GM20431 (cell line): ENCODE data around the gene TXLNB.
"Not testable (repeated sequence)": the region's sequence is repeated elsewhere in the genome, so short reads cannot be mapped to it uniquely, and the experiment has no call there.

ENCODE experiments used
- in situ Hi-C: fragments of 300-500 bp; cut with MseI, MboI; formaldehyde crosslinking; loops from one replicate; pipeline ENCODE4 v1.15.0; 2020; ENCODE audit warnings: low sequenced_read_pairs; ENCODE audit not compliant: unreplicated experiment

The TXLNB gene

GRCh38 chr6:139313229-139313628 is 21.4 kb upstream of the TXLNB start:
- in situ Hi-C loops, result no loop called here

- in situ Hi-C loops, result no loop called here
Observed at GRCh38 chr6:139311831-139312230, 20.0 kb upstream of the TXLNB start.

GRCh38 chr6:139308936-139309603 is 17.3 kb upstream of the TXLNB start:
- in situ Hi-C loops, result no loop called here

DNA sequence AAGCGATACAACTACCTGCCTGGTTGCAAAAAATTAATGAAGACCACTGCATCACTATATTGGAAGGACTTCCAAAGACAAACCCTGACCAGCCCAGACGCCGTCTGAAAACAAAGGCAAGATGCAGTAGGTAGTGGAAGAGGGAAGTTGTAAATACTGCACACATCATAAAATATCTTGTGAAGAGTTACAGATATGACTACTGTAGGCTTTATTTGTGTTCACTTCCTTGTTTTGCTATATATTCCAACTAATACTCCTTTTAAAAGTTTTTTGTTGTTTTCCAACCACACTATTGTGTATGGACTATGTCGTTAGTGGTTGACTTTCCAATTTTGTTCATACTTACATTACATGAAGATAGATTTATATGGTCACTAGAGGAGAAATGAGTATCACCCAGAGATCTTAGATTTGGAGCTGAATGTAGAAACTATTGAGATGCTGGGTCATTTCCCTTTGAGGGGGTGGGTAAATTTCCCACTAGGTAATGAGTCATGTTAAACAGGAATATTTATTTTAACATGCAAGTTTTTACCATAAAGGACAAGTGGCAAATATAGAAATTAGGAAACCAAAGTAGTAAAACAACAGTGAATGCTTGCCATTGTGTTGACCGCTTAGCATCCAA is 16.6 kb upstream of the TXLNB start:
- in situ Hi-C loops, result no loop called here

DNA sequence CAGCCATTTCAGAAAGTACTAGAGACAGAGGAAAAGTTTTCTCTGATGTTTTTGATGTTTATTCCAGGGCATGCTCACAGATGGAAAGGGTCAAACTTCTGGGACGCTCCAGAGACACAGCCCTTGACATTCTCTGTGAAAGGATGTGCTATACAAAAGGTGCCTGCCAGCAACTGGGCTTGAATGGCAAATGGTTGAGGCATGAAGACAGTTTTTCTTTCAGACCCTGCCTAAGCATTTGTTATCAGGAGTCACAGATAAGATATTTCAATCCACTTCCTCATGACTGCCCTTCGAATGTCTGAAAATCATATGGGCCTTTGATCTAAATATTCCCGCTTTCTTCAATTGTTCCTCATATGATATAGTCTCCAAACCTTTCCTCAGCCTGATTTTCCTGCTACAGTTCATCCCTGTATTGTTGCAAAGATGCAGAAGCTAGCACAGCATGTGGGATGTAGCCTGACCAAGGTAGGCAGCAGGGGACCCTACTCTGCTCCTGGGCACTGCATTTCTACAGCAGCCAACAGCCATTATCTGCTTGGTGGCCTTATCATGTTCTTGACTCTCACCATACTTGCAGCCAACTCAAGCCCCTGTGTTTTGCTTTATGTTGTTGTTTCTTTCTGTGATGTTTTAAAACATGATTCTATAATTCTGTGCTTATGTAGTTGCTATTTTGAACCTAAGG is 14.6 kb upstream of the TXLNB start:
- in situ Hi-C loops, result no loop called here

- in situ Hi-C loops, result no loop called here
Observed at GRCh38 chr6:139303185-139303584, 11.4 kb upstream of the TXLNB start.

- in situ Hi-C loops, result no loop called here
Observed at GRCh38 chr6:139297921-139298320, 6.1 kb upstream of the TXLNB start.

GRCh38 chr6:139296927-139297326 is 5.1 kb upstream of the TXLNB start:
- in situ Hi-C loops, result no loop called here

GRCh38 chr6:139295901-139296300 is 4.1 kb upstream of the TXLNB start:
- in situ Hi-C loops, result no loop called here

DNA sequence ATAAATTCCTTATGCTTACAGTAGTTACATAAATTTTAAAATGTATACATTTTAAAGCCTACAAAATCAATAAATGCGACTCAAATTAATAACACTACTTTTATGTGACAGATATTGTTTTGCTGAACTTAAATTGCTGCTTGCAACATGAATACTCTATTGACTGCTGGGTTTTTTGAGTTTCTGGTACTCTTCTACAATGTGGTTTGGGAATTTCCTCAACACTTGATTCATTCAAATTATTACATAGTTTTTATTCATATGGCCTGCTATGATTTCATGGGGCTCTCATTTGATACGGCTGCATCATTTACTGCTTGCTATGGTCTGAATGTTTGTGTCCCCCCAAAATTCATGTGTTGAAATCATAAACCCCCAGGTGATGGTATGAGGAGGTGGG is 2.3 kb upstream of the TXLNB start:
- in situ Hi-C loops, result no loop called here

- in situ Hi-C loops, result not testable (repeated sequence)
Observed at GRCh38 chr6:139293230-139293629, 1.4 kb upstream of the TXLNB start.

DNA sequence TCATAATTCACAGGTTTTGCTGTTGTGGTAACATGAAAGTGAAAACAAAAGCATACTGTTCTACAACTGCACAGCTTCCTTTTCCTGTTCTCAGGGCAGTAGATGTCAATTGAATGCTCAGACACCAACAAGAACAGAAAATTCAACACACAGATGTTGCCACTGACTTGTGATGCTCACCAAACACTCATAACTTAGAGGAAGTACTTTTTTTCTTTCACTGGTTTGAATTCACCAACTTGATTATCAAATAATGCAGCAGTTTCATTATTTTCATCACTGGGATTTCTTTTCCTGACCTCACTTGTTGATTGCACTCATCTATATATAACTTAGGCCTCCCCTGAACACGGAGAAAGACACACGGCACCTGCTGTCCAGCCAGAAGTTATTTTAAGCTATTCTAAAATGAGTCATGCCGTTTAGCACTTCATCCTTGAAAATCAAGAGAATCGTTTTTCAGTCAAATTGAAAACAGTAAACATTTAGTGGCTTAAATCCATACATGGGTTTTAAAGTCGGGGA is 949 bp downstream of the TXLNB start:
- in situ Hi-C loops, result no loop called here

DNA sequence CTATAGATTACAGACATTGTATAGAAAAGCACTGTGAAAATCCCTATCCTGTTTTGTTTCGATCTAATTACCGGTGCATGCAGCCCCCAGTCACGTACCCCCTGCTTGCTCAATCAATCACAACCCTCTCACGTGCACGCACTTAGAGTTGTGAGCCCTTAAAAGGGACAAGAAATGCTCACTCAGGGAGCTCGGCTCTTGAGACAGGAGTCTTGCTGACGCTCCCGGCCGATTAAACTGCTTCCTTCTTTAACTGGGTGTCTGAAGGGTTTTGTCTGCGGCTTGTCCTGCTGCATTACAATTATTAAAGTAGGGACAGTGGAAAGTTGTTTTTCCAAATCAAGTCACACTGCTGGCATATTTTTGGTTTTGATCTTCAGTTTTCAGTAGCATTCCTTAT is 2.6 kb downstream of the TXLNB start:
- in situ Hi-C loops, result no loop called here

DNA sequence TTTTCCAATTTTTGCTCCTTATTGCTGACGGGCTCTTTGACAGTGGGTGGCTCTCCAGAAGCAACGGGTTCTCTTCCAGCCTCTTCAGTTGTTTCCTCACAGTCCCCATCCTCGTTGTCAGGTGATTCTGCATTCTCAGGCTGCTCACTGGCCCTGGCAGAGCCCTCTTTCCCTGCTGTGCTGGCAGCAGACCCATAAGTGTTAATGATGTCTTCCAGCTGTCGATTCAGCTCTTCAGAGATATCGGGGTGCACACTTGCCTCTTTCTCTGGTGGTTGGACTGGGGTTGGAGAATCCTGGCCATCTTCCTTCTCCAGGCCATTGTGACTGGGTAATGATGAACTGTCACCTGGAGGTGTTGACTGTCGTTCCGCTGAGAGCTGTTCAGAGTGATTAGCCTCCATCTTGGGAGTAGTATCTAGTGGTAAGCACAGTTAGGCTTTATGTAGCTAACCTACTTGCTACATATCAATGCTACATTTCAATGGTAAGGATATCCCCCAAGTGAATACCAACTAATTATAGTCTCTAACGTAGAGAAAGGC is 3.2 kb downstream of the TXLNB start:
- in situ Hi-C loops, result no loop called here

GRCh38 chr6:139287868-139288267 is 3.9 kb downstream of the TXLNB start:
- in situ Hi-C loops, result no loop called here

DNA sequence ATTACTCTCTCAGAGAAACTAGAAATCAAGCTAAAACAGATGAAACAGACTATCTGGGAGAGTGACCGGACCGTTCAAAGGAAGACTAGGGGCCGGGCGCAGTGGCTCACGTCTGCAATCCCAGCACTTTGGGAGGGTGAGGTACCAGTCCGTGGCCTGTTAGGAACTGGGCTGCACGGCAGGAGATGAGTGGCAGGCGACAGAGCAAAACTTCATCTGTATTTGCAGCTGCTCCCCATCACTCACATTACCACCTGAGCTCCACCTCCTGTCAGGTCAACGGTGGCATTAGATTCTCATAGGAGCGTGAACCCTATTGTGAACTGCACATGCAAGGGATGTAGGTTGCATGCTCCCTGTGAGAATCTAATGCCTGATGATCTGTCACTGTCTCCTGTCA is 5.4 kb downstream of the TXLNB start:
- in situ Hi-C loops, result not testable (repeated sequence)

- in situ Hi-C loops, result no loop called here
Observed at GRCh38 chr6:139285590-139285989, 6.2 kb downstream of the TXLNB start.

GRCh38 chr6:139284789-139285188 is 7.0 kb downstream of the TXLNB start:
- in situ Hi-C loops, result no loop called here

GRCh38 chr6:139282684-139283083 is 9.1 kb downstream of the TXLNB start:
- in situ Hi-C loops, result no loop called here

GRCh38 chr6:139278190-139278589 is 13.6 kb downstream of the TXLNB start:
- in situ Hi-C loops, result no loop called here

DNA sequence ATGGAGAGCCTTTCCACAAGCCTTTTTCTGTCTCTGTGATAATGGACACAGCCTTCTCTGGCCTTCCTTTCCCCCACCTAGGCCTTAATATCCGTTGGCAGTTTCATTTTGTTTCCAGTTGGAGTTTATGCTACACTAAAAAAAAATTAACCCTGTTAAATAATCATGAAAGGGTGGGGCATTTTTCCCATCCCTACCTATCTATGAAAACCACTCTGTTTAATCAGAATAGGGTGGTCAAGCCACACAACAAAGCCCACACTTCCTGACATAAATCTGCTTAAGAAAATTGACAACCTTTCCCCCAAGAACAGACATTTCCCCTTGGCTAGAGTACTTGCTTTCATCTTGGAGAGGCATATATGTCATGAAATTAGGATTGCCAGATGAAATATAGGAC is 14.2 kb downstream of the TXLNB start:
- in situ Hi-C loops, result no loop called here
